SK-N-SH treated with all-trans-retinoic acid at 6 μM for 48 hours (cell line): ENCODE measurements around the gene CFAP221.
"Not testable (repeated sequence)": the region's sequence is repeated elsewhere in the genome, so short reads cannot be mapped to it uniquely, and the experiment has no call there.

Experiments used
- ATAC-seq: fragments of 200-7000 bp; cut with Tn5 transposase; 3 replicates; pipeline ENCODE4 v1.9.1; 2020; ENCODE audit warnings: mild to moderate bottlenecking, moderate library complexity
- ARNTL ChIP-seq: fragments of 450-650 bp; formaldehyde crosslinking; IDR thresholded peaks from 2 replicates; pipeline ENCODE4 v1.5.0; 2020; ENCODE audit warnings: low read depth, mild to moderate bottlenecking, moderate library complexity, borderline replicate concordance
- BACH2 ChIP-seq: fragments of 250-450 bp; sonication (Bioruptor Pico); IDR thresholded peaks from 2 replicates; pipeline ENCODE4 v1.9.0; 2021; ENCODE audit warnings: mild to moderate bottlenecking, borderline replicate concordance
- CREB5 ChIP-seq: fragments of 250-450 bp; sonication (Bioruptor Pico); IDR thresholded peaks from 2 replicates; pipeline ENCODE4 v1.5.1; 2020; ENCODE audit warnings: low read depth, mild to moderate bottlenecking, moderate library complexity
- CSDC2 ChIP-seq: fragments of 250-450 bp; sonication (Bioruptor Pico); IDR thresholded peaks from 2 replicates; pipeline ENCODE4 v1.5.0; 2020; ENCODE audit warnings: mild to moderate bottlenecking, moderate library complexity
- CSRNP3 ChIP-seq: fragments of 250-450 bp; sonication (Bioruptor Pico); IDR thresholded peaks from 2 replicates; pipeline ENCODE4 v1.5.1; 2021; ENCODE audit warnings: mild to moderate bottlenecking, moderate library complexity
- ESRRG ChIP-seq: fragments of 250-450 bp; sonication (Bioruptor Pico); IDR thresholded peaks from 2 replicates; pipeline ENCODE4 v1.6.1; 2021; ENCODE audit warnings: mild to moderate bottlenecking
- ISL1 ChIP-seq: fragments of 250-450 bp; sonication (Bioruptor Pico); IDR thresholded peaks from 2 replicates; pipeline ENCODE4 v2.1.2; 2022; ENCODE audit warnings: mild to moderate bottlenecking, moderate library complexity
- OSR1 ChIP-seq: fragments of 250-450 bp; sonication (Bioruptor Pico); IDR thresholded peaks from 2 replicates; pipeline ENCODE4 v1.8.0; 2022; ENCODE audit warnings: moderate library complexity, mild to moderate bottlenecking, inconsistent platforms
- POU6F1 ChIP-seq: fragments of 250-450 bp; sonication (Bioruptor Pico); IDR thresholded peaks from 2 replicates; pipeline ENCODE4 v1.8.0; 2021; ENCODE audit warnings: low read depth, mild to moderate bottlenecking, moderate library complexity, borderline replicate concordance
- PPARA ChIP-seq: fragments of 250-450 bp; sonication (Bioruptor Pico); IDR thresholded peaks from 2 replicates; pipeline ENCODE4 v1.5.0; 2020; ENCODE audit warnings: mild to moderate bottlenecking, borderline replicate concordance
- RARB ChIP-seq: fragments of 250-450 bp; sonication (Bioruptor Pico); IDR thresholded peaks from 2 replicates; pipeline ENCODE4 v1.8.0; 2021; ENCODE audit warnings: mild to moderate bottlenecking, moderate library complexity
- SNAI2 ChIP-seq: fragments of 250-450 bp; sonication (Bioruptor Pico); IDR thresholded peaks from 2 replicates; pipeline ENCODE4 v1.5.0; 2020; ENCODE audit warnings: mild to moderate bottlenecking, moderate library complexity
- TOX ChIP-seq: fragments of 250-450 bp; sonication (Bioruptor Pico); IDR thresholded peaks from 2 replicates; pipeline ENCODE4 v1.8.0; 2021; ENCODE audit warnings: mild to moderate bottlenecking, moderate library complexity, borderline replicate concordance
- TSHZ2 ChIP-seq: fragments of 250-450 bp; sonication (Bioruptor Pico); IDR thresholded peaks from 2 replicates; pipeline ENCODE4 v1.5.0; 2020; ENCODE audit warnings: mild to moderate bottlenecking, moderate library complexity
- ZC3H10 ChIP-seq: fragments of 250-450 bp; sonication (Bioruptor Pico); IDR thresholded peaks from 2 replicates; pipeline ENCODE4 v1.5.1; 2021; ENCODE audit warnings: mild to moderate bottlenecking, moderate library complexity
- ZFP3 ChIP-seq: fragments of 250-450 bp; sonication (Bioruptor Pico); IDR thresholded peaks from 2 replicates; pipeline ENCODE4 v1.5.0; 2020; ENCODE audit warnings: mild to moderate bottlenecking, moderate library complexity
- ZFP30 ChIP-seq: fragments of 450-650 bp; formaldehyde crosslinking; IDR thresholded peaks from 2 replicates; pipeline ENCODE4 v1.5.0; 2022; ENCODE audit warnings: mild to moderate bottlenecking, moderate library complexity
- ZNF565 ChIP-seq: fragments of 450-650 bp; formaldehyde crosslinking; conservative IDR thresholded peaks from 2 replicates; pipeline ENCODE4 v1.5.0; 2020; ENCODE audit warnings: low read depth, mild to moderate bottlenecking, moderate library complexity
- ZNF70 ChIP-seq: fragments of 450-650 bp; formaldehyde crosslinking; IDR thresholded peaks from 2 replicates; pipeline ENCODE4 v1.5.0; 2020; ENCODE audit warnings: mild to moderate bottlenecking, moderate library complexity
- ZNF8 ChIP-seq: fragments of 450-650 bp; formaldehyde crosslinking; IDR thresholded peaks from 2 replicates; pipeline ENCODE4 v1.5.0; 2020; ENCODE audit warnings: mild to moderate bottlenecking, moderate library complexity

Gene CFAP221

GRCh38 chr2:119608553-119608952, 64.3 kb downstream of the CFAP221 start:
- ATAC-seq, result no peak
- TF ChIP-seq OSR1 (CRISPR knock-in tag) (no peak), BACH2 (CRISPR knock-in tag) (no peak), TOX (CRISPR knock-in tag) (no peak), POU6F1 (CRISPR knock-in tag) (no peak), ESRRG (CRISPR knock-in tag) (no peak), ZNF8 (CRISPR knock-in tag) (no peak), SNAI2 (CRISPR knock-in tag) (no peak), ISL1 (CRISPR knock-in tag) (no peak), ARNTL (CRISPR knock-in tag) (no peak)
- TF ChIP-seq, all 23 proteins: peak for 0

- TF ChIP-seq POU6F1 (CRISPR knock-in tag) (no peak), ZNF8 (CRISPR knock-in tag) (no peak), ARNTL (CRISPR knock-in tag) (no peak), TSHZ2 (no peak), CREB5 (CRISPR knock-in tag) (no peak), ZFP30 (CRISPR knock-in tag) (no peak), CSRNP3 (no peak), RARB (no peak), CSDC2 (no peak), BACH2 (CRISPR knock-in tag) (no peak), TOX (CRISPR knock-in tag) (no peak), ZNF565 (CRISPR knock-in tag) (no peak), ZC3H10 (no peak), OSR1 (CRISPR knock-in tag) (no peak)
- TF ChIP-seq, all 23 proteins: peak for 0
- no peak for ATAC-seq
Measured at GRCh38 chr2:119609337-119609736, 65.1 kb downstream of the CFAP221 start.

GRCh38 chr2:119614140-119614539, 69.9 kb downstream of the CFAP221 start:
- not testable (repeated sequence) for ATAC-seq

- no peak for ATAC-seq
- TF ChIP-seq CSRNP3 (no peak), ZNF8 (CRISPR knock-in tag) (no peak), ESRRG (CRISPR knock-in tag) (no peak), OSR1 (CRISPR knock-in tag) (no peak), ZC3H10 (no peak), CSDC2 (no peak), RARB (no peak), PPARA (CRISPR knock-in tag) (no peak), ZFP30 (CRISPR knock-in tag) (no peak), CREB5 (CRISPR knock-in tag) (no peak), POU6F1 (CRISPR knock-in tag) (no peak), BACH2 (CRISPR knock-in tag) (no peak), ZNF70 (CRISPR knock-in tag) (no peak), ZFP3 (no peak)
Measured at GRCh38 chr2:119616421-119616820, 72.2 kb downstream of the CFAP221 start.
